CD8-positive, alpha-beta memory T cell (primary cell): Measurements from ENCODE around the gene TOGARAM1. TPM values are rescaled to one million over a fixed set of nuclear protein-coding genes. Genes with fewer than 3 reads are reported as not detected.
A peak's percentile ranks its signal among the peaks of the same experiment; 100 is the strongest.

ENCODE experiments used
- CTCF ChIA-PET: fragments of 350-600 bp; sonication (Branson Sonifier 250); formaldehyde crosslinking; loops from one replicate; lab custom pipeline; 2021; ENCODE audit warnings: antibody characterized with exemption; lab: Charles Lee
- POLR2A ChIA-PET: fragments of 350-600 bp; sonication (Branson Sonifier 250); formaldehyde crosslinking; loops from one replicate; lab custom pipeline; 2021; ENCODE audit warnings: antibody characterized with exemption; lab: Charles Lee
- DNase-seq, 5 donors: peaks; one replicate each; pipeline versions ENCODE4 v3.0.0 to v3.0.0-alpha.2; 2020 to 2022; ENCODE audit warnings: mixed read lengths in 1 of 5
- H3K27ac ChIP-seq: one replicate; pipeline ENCODE4 v1.7.0; 2013; ENCODE audit warnings: low read depth, mild to moderate bottlenecking, low read length, moderate library complexity
- H3K27me3 ChIP-seq: 2 replicates; pipeline ENCODE4 v1.7.0; 2013; ENCODE audit warnings: low read length, mild to moderate bottlenecking; ENCODE audit not compliant: insufficient read depth, poor library complexity, severe bottlenecking
- H3K36me3 ChIP-seq: 2 replicates; pipeline ENCODE4 v1.7.0; 2013; ENCODE audit warnings: mild to moderate bottlenecking, low read length, moderate library complexity; ENCODE audit not compliant: insufficient read depth
- H3K4me1 ChIP-seq: 2 replicates; pipeline ENCODE4 v1.7.0; 2013; ENCODE audit warnings: mild to moderate bottlenecking, low read length, moderate library complexity; ENCODE audit not compliant: insufficient read depth
- H3K4me3 ChIP-seq: 2 replicates; pipeline ENCODE4 v1.7.0; 2013; ENCODE audit warnings: mild to moderate bottlenecking, low read length
- H3K9me3 ChIP-seq: 2 replicates; pipeline ENCODE4 v1.7.0; 2013; ENCODE audit warnings: mild to moderate bottlenecking, low read length
- H3K27ac Mint-ChIP-seq, 8 donors: one replicate each; pipeline ENCODE4 v1.8.0; 2020 to 2021; ENCODE audit warnings: mixed read lengths in 8 of 8, mild to moderate bottlenecking in 6 of 8, inconsistent platforms in 3 of 8, moderate library complexity in 3 of 8
- H3K27me3 Mint-ChIP-seq, 2 donors: one replicate each; pipeline ENCODE4 v1.8.0; 2020 to 2021; ENCODE audit warnings: mixed read lengths in 2 of 2, mild to moderate bottlenecking in 1 of 2, moderate library complexity in 1 of 2
- H3K36me3 Mint-ChIP-seq, 3 donors: one replicate each; pipeline ENCODE4 v1.8.0; 2020 to 2021; ENCODE audit warnings: mixed read lengths in 3 of 3, inconsistent platforms in 1 of 3, mild to moderate bottlenecking in 1 of 3
- H3K4me1 Mint-ChIP-seq, 3 donors: one replicate each; pipeline ENCODE4 v1.8.0; 2020 to 2021; ENCODE audit warnings: mixed read lengths in 3 of 3, inconsistent platforms in 1 of 3, mild to moderate bottlenecking in 1 of 3
- H3K4me3 Mint-ChIP-seq, 7 donors: one replicate each; pipeline ENCODE4 v1.8.0; 2020 to 2021; ENCODE audit warnings: mixed read lengths in 7 of 7, mild to moderate bottlenecking in 6 of 7, moderate library complexity in 4 of 7, inconsistent platforms in 2 of 7
- H3K9me3 Mint-ChIP-seq, 5 donors: one replicate each; pipeline ENCODE4 v1.8.0; 2020 to 2022; ENCODE audit warnings: mixed read lengths in 5 of 5, mild to moderate bottlenecking in 3 of 5, moderate library complexity in 2 of 5, inconsistent platforms in 1 of 5
- polyA plus RNA-seq: library from polyadenylated mRNA; unstranded; fragments of 300-500 nt; fragmentation: Illumina TruSeq; gene quantifications from one replicate; pipeline ENCODE4 v1.2.3, GENCODE V29; 2021
- total RNA-seq, 2 experiments: library from RNA; stranded (reverse); gene quantifications; one replicate each; pipeline ENCODE4 v1.2.3, GENCODE V29; 2021

Gene TOGARAM1, protein sequence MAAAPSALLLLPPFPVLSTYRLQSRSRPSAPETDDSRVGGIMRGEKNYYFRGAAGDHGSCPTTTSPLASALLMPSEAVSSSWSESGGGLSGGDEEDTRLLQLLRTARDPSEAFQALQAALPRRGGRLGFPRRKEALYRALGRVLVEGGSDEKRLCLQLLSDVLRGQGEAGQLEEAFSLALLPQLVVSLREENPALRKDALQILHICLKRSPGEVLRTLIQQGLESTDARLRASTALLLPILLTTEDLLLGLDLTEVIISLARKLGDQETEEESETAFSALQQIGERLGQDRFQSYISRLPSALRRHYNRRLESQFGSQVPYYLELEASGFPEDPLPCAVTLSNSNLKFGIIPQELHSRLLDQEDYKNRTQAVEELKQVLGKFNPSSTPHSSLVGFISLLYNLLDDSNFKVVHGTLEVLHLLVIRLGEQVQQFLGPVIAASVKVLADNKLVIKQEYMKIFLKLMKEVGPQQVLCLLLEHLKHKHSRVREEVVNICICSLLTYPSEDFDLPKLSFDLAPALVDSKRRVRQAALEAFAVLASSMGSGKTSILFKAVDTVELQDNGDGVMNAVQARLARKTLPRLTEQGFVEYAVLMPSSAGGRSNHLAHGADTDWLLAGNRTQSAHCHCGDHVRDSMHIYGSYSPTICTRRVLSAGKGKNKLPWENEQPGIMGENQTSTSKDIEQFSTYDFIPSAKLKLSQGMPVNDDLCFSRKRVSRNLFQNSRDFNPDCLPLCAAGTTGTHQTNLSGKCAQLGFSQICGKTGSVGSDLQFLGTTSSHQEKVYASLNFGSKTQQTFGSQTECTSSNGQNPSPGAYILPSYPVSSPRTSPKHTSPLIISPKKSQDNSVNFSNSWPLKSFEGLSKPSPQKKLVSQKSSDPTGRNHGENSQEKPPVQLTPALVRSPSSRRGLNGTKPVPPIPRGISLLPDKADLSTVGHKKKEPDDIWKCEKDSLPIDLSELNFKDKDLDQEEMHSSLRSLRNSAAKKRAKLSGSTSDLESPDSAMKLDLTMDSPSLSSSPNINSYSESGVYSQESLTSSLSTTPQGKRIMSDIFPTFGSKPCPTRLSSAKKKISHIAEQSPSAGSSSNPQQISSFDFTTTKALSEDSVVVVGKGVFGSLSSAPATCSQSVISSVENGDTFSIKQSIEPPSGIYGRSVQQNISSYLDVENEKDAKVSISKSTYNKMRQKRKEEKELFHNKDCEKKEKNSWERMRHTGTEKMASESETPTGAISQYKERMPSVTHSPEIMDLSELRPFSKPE (N-terminal part only)
- 1 to 10 TPM; 7.2 to 7.5 TPM for total RNA-seq
- 11.4 TPM for polyA plus RNA-seq

DNA sequence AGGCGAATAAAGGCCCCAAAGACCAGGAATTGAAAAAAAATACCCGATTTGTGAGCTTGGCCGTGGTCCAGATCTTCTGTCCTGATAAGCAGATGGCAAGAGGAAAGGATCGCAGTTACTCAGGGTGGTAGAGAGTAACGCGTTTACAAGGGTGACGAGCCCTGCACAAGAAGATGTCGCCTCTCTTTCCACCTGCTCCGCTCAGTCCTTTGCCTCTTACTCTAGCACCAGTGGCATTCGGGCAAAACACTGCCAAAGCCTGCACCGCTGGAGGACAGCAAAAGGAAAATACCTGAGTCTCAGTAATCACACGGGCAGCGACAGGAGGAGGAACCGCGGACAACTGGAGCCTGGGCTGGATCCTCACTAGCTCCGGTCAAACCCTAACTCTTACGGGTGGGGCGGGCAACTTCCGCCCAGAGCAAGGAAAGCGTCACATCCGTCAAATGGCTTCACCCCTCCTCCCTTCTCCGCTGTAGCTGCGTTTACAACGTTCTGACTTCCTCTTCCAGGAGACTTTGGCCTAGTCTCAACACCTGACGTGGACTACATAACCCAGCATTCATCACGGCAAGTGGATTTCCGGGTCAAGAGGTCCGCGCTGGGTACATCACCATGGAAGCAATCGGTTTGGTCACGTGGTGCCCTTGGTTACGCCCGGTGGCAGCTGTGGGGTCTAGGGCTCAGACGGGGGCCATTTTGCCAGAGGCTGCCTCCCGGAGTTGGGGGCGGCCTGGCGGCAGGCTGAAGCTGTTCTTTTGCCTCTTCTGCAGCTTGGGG lies at the start of gene TOGARAM1, which contains the start of gene KLHL28:
TSS of gene TOGARAM1 (plus strand) at position 637 of the 780 bp plus-strand sequence. CDS start 232 bp downstream, outside the sequence.
TSS of gene KLHL28 (minus strand) at position 394 of the 780 bp plus-strand sequence. CDS start 16,019 bp downstream, outside the sequence.
- no peaks in the 10 kb centered on the region for H3K27me3 Mint-ChIP-seq
- H3K36me3 ChIP-seq: no peaks in the 10 kb centered on the region
- peak within 1 kb of the TSS; percentile 97 for H3K27ac ChIP-seq
- no peaks in the 10 kb centered on the region for H3K27me3 ChIP-seq
- peaks cover 4 to 72% (median 60%) of the 10 kb centered on the region in 3 donors for H3K4me1 Mint-ChIP-seq
- CTCF ChIA-PET: interaction anchor here (0.6 to 3.3 kb wide), 9 partner anchors 9 to 317 kb away, joined by 3 to 15 read pairs (median 4); partner anchors contain the start of genes FANCM, FKBP3 and MIS18BP1
- H3K27ac Mint-ChIP-seq: peak within 1 kb of the TSS in 1 of 8 donors; percentile 32
- peak within 1 kb of the TSS; percentile 90 for H3K4me3 ChIP-seq
- H3K9me3 ChIP-seq: peaks cover 4% of the 10 kb centered on the region
- peaks cover 4 to 17% (median 15%) of the 10 kb centered on the region in 3 donors for H3K36me3 Mint-ChIP-seq
- peaks cover 4 to 25% (median 17%) of the 10 kb centered on the region in 5 donors for H3K9me3 Mint-ChIP-seq
- H3K4me1 ChIP-seq: peaks cover 64% of the 10 kb centered on the region
- POLR2A ChIA-PET: interaction anchor here (0.5 to 2.9 kb wide), 7 partner anchors 15 to 291 kb away, joined by 3 to 31 read pairs (median 5); partner anchors contain the start of genes FANCM, FKBP3, MIS18BP1 and PRPF39
- no peak within 1 kb of the TSS for H3K4me3 Mint-ChIP-seq
- peak; percentile 91 to 99 (median 97) for DNase-seq

DNA sequence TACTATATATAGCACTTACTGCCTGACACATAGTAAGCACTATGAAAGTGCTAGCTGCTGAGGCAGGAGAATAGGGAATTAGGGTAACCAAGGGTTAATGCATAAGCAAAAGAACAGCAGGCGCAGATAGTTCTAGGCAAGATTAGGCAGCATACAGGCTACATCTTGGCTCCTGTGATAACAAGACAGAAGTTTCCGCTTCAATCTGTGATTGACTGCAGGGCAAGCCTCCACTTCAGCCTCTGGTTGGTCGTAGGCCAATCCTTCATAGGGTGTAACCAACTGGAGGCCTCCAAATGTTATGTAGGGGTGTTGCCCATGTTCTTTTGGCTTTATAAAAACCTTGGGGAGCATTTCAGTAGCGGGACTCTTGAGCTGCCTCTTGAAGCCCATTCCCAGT lies 47.1 kb upstream of the TOGARAM1 start:
- H3K36me3 ChIP-seq: no peaks in the 10 kb centered on the region
- Mint-ChIP-seq H3K27ac (no peak overlapping the region), H3K27me3 (peaks cover 26% of the 10 kb centered on the region in 2 donors), H3K36me3 (peaks cover 0 to under 1% (median 0%) of the 10 kb centered on the region in 3 donors), H3K9me3 (peaks cover 0 to 8% (median 0%) of the 10 kb centered on the region in 5 donors), H3K4me3 (no peak overlapping the region), H3K4me1 (peaks cover 3 to 11% (median 6%) of the 10 kb centered on the region in 3 donors)
- no peak overlapping the region for H3K27ac ChIP-seq
- CTCF ChIA-PET: interaction anchor here (2.5 kb wide), 1 partner anchor 354 kb away, joined by 21 read pairs; no protein-coding TSS in a partner anchor
- H3K9me3 ChIP-seq: no peaks in the 10 kb centered on the region
- H3K4me1 ChIP-seq: no peaks in the 10 kb centered on the region
- no peak for DNase-seq
- POLR2A ChIA-PET: no interaction called here
- H3K27me3 ChIP-seq: peaks cover 10% of the 10 kb centered on the region
- no peak overlapping the region for H3K4me3 ChIP-seq

DNA sequence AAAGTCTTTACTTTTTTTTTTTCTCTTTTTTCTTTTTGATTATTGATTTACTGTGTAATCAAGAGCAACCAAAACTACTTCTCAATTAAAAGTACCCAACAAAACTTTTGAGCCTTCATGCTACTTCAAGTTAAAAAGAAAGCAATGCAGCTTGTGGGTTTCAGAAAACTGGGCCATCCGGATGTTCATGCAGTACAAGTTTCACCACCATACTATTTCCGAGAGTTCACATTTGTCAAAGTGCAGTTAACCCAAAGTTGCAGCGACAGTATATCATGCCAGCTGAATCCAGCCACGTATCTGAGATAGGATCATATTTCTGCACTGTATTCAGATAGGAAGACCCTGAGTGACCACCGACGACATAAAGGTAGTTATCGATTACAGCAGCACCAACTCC lies 33.2 kb upstream of the TOGARAM1 start:
- DNase-seq: peak in 1 of 5 donors; percentile 18
- H3K4me3 ChIP-seq: no peak overlapping the region
- H3K4me1 ChIP-seq: no peaks in the 10 kb centered on the region
- peaks cover 18 to 35% (median 31%) of the 10 kb centered on the region in 3 donors for H3K4me1 Mint-ChIP-seq
- no peak overlapping the region for H3K27ac ChIP-seq
- peaks cover 0 to 32% (median 3%) of the 10 kb centered on the region in 3 donors for H3K36me3 Mint-ChIP-seq
- no peaks in the 10 kb centered on the region for H3K9me3 ChIP-seq
- no peaks in the 10 kb centered on the region for H3K9me3 Mint-ChIP-seq
- no peaks in the 10 kb centered on the region for H3K27me3 ChIP-seq
- H3K4me3 Mint-ChIP-seq: peak overlapping the region; percentile 19 to 69 (median 28)
- peaks cover 4% of the 10 kb centered on the region for H3K36me3 ChIP-seq
- H3K27me3 Mint-ChIP-seq: no peaks in the 10 kb centered on the region
- POLR2A ChIA-PET: no interaction called here
- CTCF ChIA-PET: interaction anchor here (1.8 kb wide), 1 partner anchor 32 kb away, joined by 4 read pairs; no protein-coding TSS in a partner anchor
- peak overlapping the region in 7 of 8 donors; percentile 63 to 88 (median 79) for H3K27ac Mint-ChIP-seq

DNA sequence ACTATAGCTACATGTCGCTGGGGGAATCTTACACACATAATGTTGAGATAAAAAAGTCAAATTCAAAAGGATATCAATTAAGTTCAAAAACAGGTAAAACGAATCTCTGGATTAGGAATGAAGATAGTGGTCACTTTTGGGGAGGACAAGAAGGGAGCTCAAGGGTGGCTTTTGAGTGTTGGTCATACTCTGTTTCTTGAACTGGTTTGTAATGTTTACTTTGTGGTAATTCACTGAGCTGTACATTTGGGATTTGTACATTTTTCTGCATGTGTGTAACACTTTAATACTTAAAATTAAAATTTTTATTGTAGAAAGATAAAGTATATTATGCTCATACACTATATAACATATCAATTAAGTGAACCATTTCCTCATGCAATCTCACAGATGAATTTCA lies 26.8 kb upstream of the TOGARAM1 start:
- H3K36me3 Mint-ChIP-seq: peaks cover 16 to 62% (median 21%) of the 10 kb centered on the region in 3 donors
- H3K36me3 ChIP-seq: peaks cover 10% of the 10 kb centered on the region
- H3K9me3 Mint-ChIP-seq: no peaks in the 10 kb centered on the region
- H3K9me3 ChIP-seq: no peaks in the 10 kb centered on the region
- no peak overlapping the region for H3K4me3 ChIP-seq
- H3K4me1 ChIP-seq: no peaks in the 10 kb centered on the region
- no peaks in the 10 kb centered on the region for H3K27me3 ChIP-seq
- H3K27ac ChIP-seq: no peak overlapping the region
- H3K4me1 Mint-ChIP-seq: peaks cover 41 to 76% (median 71%) of the 10 kb centered on the region in 3 donors
- peak overlapping the region in 4 of 8 donors; percentile 0 to 55 (median 40) for H3K27ac Mint-ChIP-seq
- H3K4me3 Mint-ChIP-seq: no peak overlapping the region
- ChIA-PET POLR2A (interaction anchor here (0.8 kb wide), 1 partner anchor 27 kb away, joined by 3 read pairs; the partner anchor contains the start of genes KLHL28 and TOGARAM1), CTCF (interaction anchor here (0.6 kb wide), 1 partner anchor 161 kb away, joined by 3 read pairs; no protein-coding TSS in a partner anchor)
- no peak for DNase-seq
- no peaks in the 10 kb centered on the region for H3K27me3 Mint-ChIP-seq

DNA sequence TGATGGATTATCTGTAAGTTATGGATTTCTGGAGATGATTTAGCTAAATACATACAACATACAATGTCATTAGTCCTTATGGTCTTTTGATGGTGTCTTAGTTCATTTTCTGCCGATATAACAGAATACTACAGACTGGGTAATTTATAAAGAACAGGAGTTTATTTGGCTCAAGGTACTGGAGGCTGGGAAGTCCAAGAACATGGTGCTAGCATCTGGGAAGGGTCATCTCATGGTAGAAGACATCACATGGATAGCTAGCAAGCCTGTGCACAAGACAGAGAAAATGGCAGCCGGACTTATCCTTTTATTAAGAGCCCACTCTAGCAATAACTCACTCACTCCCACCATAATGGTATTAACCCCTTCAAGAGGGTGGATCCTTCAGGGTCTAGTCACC lies 24.4 kb upstream of the TOGARAM1 start:
- CTCF ChIA-PET: no interaction called here
- Histone ChIP-seq H3K27me3 (no peaks in the 10 kb centered on the region), H3K9me3 (no peaks in the 10 kb centered on the region), H3K4me1 (no peaks in the 10 kb centered on the region), H3K27ac (no peak overlapping the region), H3K4me3 (no peak overlapping the region), H3K36me3 (peaks cover 14% of the 10 kb centered on the region)
- Mint-ChIP-seq H3K4me1 (peaks cover 51 to 79% (median 72%) of the 10 kb centered on the region in 3 donors), H3K4me3 (no peak overlapping the region), H3K36me3 (peaks cover 27 to 67% (median 35%) of the 10 kb centered on the region in 3 donors), H3K27ac (no peak overlapping the region), H3K27me3 (no peaks in the 10 kb centered on the region), H3K9me3 (no peaks in the 10 kb centered on the region)
- POLR2A ChIA-PET: no interaction called here
- no peak for DNase-seq

DNA sequence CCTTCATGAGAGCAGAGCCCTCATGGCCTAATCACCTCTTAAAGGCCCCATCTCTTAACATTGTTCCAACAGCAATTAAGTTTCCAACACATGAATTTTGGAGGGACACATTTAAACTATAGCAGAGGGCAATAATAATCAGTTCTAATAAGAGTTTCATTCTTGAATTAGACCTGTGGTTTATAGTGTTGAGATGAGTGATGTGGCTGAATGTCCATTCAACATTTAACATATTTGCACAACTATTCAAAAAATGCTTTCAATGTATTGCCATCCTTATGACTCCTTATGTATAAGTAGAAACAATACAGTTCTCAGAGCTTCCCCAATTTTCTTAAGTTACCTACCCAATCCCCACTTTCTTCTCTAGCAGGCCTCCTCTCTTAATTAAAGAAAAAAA lies 21.8 kb upstream of the TOGARAM1 start:
- H3K9me3 Mint-ChIP-seq: no peaks in the 10 kb centered on the region

More for the DNA sequence above, 21.8 kb upstream of the TOGARAM1 start:
- DNase-seq: no peak
- Histone ChIP-seq H3K27ac (no peak overlapping the region), H3K27me3 (no peaks in the 10 kb centered on the region), H3K4me3 (no peak overlapping the region), H3K9me3 (no peaks in the 10 kb centered on the region), H3K36me3 (peaks cover 24% of the 10 kb centered on the region), H3K4me1 (no peaks in the 10 kb centered on the region)
- Mint-ChIP-seq H3K27ac (peak overlapping the region in 6 of 8 donors; percentile 47 to 96 (median 67)), H3K4me3 (peak overlapping the region in 3 of 7 donors; percentile 2 to 37 (median 12)), H3K4me1 (peaks cover 52 to 72% (median 69%) of the 10 kb centered on the region in 3 donors), H3K27me3 (no peaks in the 10 kb centered on the region), H3K36me3 (peaks cover 33 to 71% (median 48%) of the 10 kb centered on the region in 3 donors)
- ChIA-PET POLR2A (no interaction called here), CTCF (no interaction called here)
